HepG2 (cell line): Measurements from ENCODE around the gene PPP2R5C. TPM values are rescaled to one million over a fixed set of nuclear protein-coding genes. Genes with fewer than 3 reads are reported as not detected.

Experiments used
- ATAC-seq: fragments of 200-7000 bp; cut with Tn5 transposase; 3 replicates; pipeline ENCODE4 v1.9.1; 2020; ENCODE audit warnings: mild to moderate bottlenecking, moderate library complexity
- BruUV-seq: library from RNA; stranded (reverse); fragments of 400-500 nt; replicated peaks from 2 replicates; lab custom pipeline; 2021; lab: Mats Ljungman, UMichigan
- CTCF ChIA-PET: fragments of 300-600 bp; formaldehyde crosslinking; extraction: SDS; loops from one replicate; lab custom pipeline; 2021; ENCODE audit warnings: low total read pairs, inconsistent platforms, low intra/inter-chr PET ratio; lab: Yijun Ruan, JAX
- POLR2A ChIA-PET: fragments of 350-600 bp; sonication (Branson Sonifier 250); formaldehyde crosslinking; loops from one replicate; lab custom pipeline; 2020; ENCODE audit warnings: antibody characterized with exemption, inconsistent platforms; lab: Yijun Ruan, JAX
- DNase-seq: peaks from one replicate; pipeline ENCODE4 v3.0.0-alpha.2; 2015; ENCODE audit warnings: low spot score
- FAIRE-seq: peaks from 3 replicates; lab custom pipeline; 2011; peaks lifted over from hg19 to GRCh38; lab: Jason Lieb, UNC
- H2AFZ ChIP-seq: one replicate; pipeline ENCODE4 v1.6.1; 2011; ENCODE audit warnings: low read length, inconsistent platforms
- H3K27ac ChIP-seq: fragments of 300-600 bp; 3 replicates; pipeline ENCODE4 v1.8.0; 2011; ENCODE audit warnings: mixed run types, mild to moderate bottlenecking, mixed read lengths, low read length, inconsistent platforms; ENCODE audit not compliant: insufficient read depth; ENCODE audit errors: extremely low read length
- H3K27me3 ChIP-seq, 2 experiments: fragments of 200-600 bp in 1 of 2; 2 replicates in 1 of 2; 3 replicates in 1 of 2; pipeline versions ENCODE4 v1.6.0 to v1.8.0; 2011; ENCODE audit warnings: low read length in 2 of 2, mild to moderate bottlenecking in 2 of 2, moderate library complexity in 2 of 2, inconsistent platforms in 1 of 2; ENCODE audit not compliant: insufficient read depth in 2 of 2, control insufficient read depth in 1 of 2
- H3K36me3 ChIP-seq, 2 experiments: fragments of 200-600 bp in 1 of 2; replicated peaks in 1 of 2; 2 replicates in 1 of 2; 3 replicates in 1 of 2; pipeline versions ENCODE4 v1.5.1 to v1.8.0; 2011; ENCODE audit warnings: low read length in 2 of 2, inconsistent platforms in 1 of 2; ENCODE audit not compliant: insufficient read depth in 2 of 2, control insufficient read depth in 1 of 2
- H3K4me1 ChIP-seq: 2 replicates; pipeline ENCODE4 v1.5.1; 2012; ENCODE audit warnings: low read length, inconsistent platforms; ENCODE audit not compliant: insufficient read depth
- H3K4me2 ChIP-seq: 2 replicates; pipeline ENCODE4 v1.6.0; 2011; ENCODE audit warnings: low read depth, low read length, inconsistent platforms
- H3K4me3 ChIP-seq, 3 experiments: fragments of 200-600 bp in 1 of 3; sonication (generic), shearing (Covaris generic) in 1 of 3; replicated peaks in 1 of 3; 2 replicates each; pipeline ENCODE4 v1.5.1; 2011 to 2016; ENCODE audit warnings: low read length in 3 of 3, inconsistent platforms in 2 of 3, low read depth in 2 of 3, mild to moderate bottlenecking in 2 of 3, control low read depth in 1 of 3, mixed read lengths in 1 of 3; ENCODE audit not compliant: insufficient read depth in 1 of 3
- H3K79me2 ChIP-seq: one replicate; pipeline ENCODE4 v1.6.1; 2011; ENCODE audit warnings: low read length, inconsistent platforms; ENCODE audit not compliant: insufficient read depth
- H3K9ac ChIP-seq: 2 replicates; pipeline ENCODE4 v1.6.0; 2011; ENCODE audit warnings: mild to moderate bottlenecking, low read depth, low read length, inconsistent platforms; ENCODE audit not compliant: insufficient read depth
- H3K9me3 ChIP-seq: 2 replicates; pipeline ENCODE4 v1.5.1; 2012; ENCODE audit warnings: mild to moderate bottlenecking, low read length
- H4K20me1 ChIP-seq: 2 replicates; pipeline ENCODE4 v1.6.0; 2011; ENCODE audit warnings: inconsistent platforms, mild to moderate bottlenecking, low read length, moderate library complexity; ENCODE audit not compliant: insufficient read depth
- AGO2 ChIP-seq: fragments of 200-400 bp; formaldehyde crosslinking; optimal IDR thresholded peaks from 2 replicates; pipeline ENCODE3; 2017; ENCODE audit warnings: mild to moderate bottlenecking, low read depth, low read length, moderate library complexity
- ATF3 ChIP-seq: sonication (generic); formaldehyde crosslinking; IDR thresholded peaks from 2 replicates; pipeline ENCODE4 v1.4.0; 2020; ENCODE audit warnings: missing genetic modification reagents
- IKZF5 ChIP-seq: IDR thresholded peaks from 2 replicates; pipeline ENCODE4 v1.6.1; 2018; ENCODE audit warnings: missing genetic modification reagents, mild to moderate bottlenecking, missing compliant biosample characterization
- KLF13 ChIP-seq: sonication (generic); formaldehyde crosslinking; IDR thresholded peaks from 2 replicates; pipeline ENCODE4 v1.4.0; 2020; ENCODE audit warnings: mild to moderate bottlenecking, missing genetic modification reagents
- MAFG ChIP-seq: sonication (generic); formaldehyde crosslinking; IDR thresholded peaks from 2 replicates; pipeline ENCODE4 v1.5.1; 2020; ENCODE audit warnings: mild to moderate bottlenecking, missing genetic modification reagents
- MEF2D ChIP-seq: sonication (generic); formaldehyde crosslinking; IDR thresholded peaks from 2 replicates; pipeline ENCODE4 v1.5.1; 2020; ENCODE audit warnings: mild to moderate bottlenecking, missing genetic modification reagents
- TMF1 ChIP-seq: sonication (generic); formaldehyde crosslinking; IDR thresholded peaks from 2 replicates; pipeline ENCODE4 v1.8.1; 2022; ENCODE audit warnings: low read depth, missing genetic modification reagents
- ZFX ChIP-seq: sonication (generic); formaldehyde crosslinking; IDR thresholded peaks from 2 replicates; pipeline ENCODE4 v1.4.0; 2020; ENCODE audit warnings: mild to moderate bottlenecking, low read depth, missing genetic modification reagents, moderate library complexity
- ZIK1 ChIP-seq: sonication (generic); formaldehyde crosslinking; IDR thresholded peaks from 2 replicates; pipeline ENCODE4 v1.5.0; 2020; ENCODE audit warnings: mild to moderate bottlenecking, low read depth, missing genetic modification reagents, borderline replicate concordance
- ZNF788 ChIP-seq: sonication (generic); formaldehyde crosslinking; IDR thresholded peaks from 2 replicates; pipeline ENCODE4 v1.5.0; 2020; ENCODE audit warnings: mild to moderate bottlenecking, missing genetic modification reagents, borderline replicate concordance
- WGBS: methylation state at CpG from one replicate; pipeline ENCODE4 v1.1.6; 2017; ENCODE audit warnings: low lambda C conversion rate; 5-methylcytosine and 5-hydroxymethylcytosine counted together
- in situ Hi-C: cut with HindIII; loops from 2 replicates; pipeline ENCODE4 v1.10.0; 2017; ENCODE audit warnings: low pct_unique_long_range_greater_than_20kb; ENCODE audit not compliant: extremely low pct_ligation_motif_present
- intact Hi-C: fragments of 100-400 bp; cut with micrococcal nuclease; formaldehyde crosslinking; loops from one replicate; pipeline ENCODE4 v1.10.0; 2022; ENCODE audit not compliant: unreplicated experiment
- polyA plus RNA-seq, 8 experiments: library from polyadenylated mRNA; depleted of rRNA in 3 of 8; stranded (reverse) in 7 of 8; unstranded in 1 of 8; fragments of >200 nt; fragmentation: Illumina TruSeq in 4 of 8; extraction: Trizol in 4 of 8; gene quantifications; 2 replicates each; pipeline versions ENCODE4 v1.2.1 to v1.2.3, GENCODE V29; 2011 to 2016; ENCODE audit warnings: low read depth in 4 of 8, missing spikeins in 1 of 8, mixed read lengths in 1 of 8; ENCODE audit not compliant: insufficient read depth in 1 of 8
- total RNA-seq, 5 experiments: library from RNA; depleted of rRNA; stranded (reverse); fragments of >200 nt; fragmentation: Illumina TruSeq; extraction: Trizol; gene quantifications; 2 replicates each; pipeline ENCODE4 v1.2.3, GENCODE V29; 2016; ENCODE audit warnings: low read depth in 1 of 5
- TF ChIP-seq, protein P1 (sequence below): sonication (generic); formaldehyde crosslinking; IDR thresholded peaks from 2 replicates; pipeline ENCODE4 v1.5.0; 2020; ENCODE audit warnings: mild to moderate bottlenecking, missing genetic modification reagents
- TF ChIP-seq, protein P2 (sequence below): sonication (generic); formaldehyde crosslinking; IDR thresholded peaks from 2 replicates; pipeline ENCODE4 v1.4.0; 2020; ENCODE audit warnings: missing genetic modification reagents, borderline replicate concordance

The PPP2R5C gene
- total and polyA plus RNA-seq, 2 of the 13 experiments (the other 11 are each of a cell fraction or from before 2014, with no cell fraction given): 74.3 to 78.5 TPM

DNA sequence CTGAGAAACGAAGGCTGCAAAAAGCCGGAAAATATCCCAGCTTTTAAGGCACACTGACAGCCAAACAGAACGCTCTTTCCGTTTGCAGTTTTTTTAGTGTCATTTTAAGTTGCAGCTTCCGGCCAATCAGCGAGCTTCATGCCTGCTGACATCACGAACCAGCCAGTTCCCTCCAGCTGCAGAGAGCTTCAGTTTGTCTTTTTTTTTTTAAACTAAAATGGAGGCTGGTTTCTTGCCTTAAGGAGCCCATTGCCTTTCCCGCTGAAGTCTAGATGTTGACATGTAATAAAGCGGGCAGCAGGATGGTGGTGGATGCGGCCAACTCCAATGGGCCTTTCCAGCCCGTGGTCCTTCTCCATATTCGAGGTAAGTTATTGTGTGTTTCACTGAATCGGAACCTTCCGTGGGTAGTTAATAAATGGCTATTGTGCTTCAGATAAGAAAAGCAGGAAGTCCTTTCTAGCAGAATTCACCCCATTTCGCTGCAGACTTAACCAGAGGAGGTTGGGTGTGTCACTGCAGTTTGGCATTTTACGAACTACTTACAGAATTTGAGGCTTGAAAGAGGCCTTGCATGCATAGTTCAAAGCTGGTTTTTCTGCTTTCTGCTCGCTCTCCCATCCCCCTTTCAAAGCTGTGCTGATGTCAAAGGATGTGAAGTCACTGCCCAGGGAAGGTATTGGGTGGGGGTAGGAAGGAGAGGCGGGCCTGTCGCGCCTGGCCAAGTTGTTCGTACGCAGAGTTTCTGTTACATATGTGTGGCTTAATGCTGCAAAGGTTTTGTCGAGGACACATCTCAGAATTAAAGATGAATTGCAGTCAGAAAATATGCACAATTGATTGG is 48.4 kb downstream of the PPP2R5C start (continued):
- TF ChIP-seq, protein P1, sequence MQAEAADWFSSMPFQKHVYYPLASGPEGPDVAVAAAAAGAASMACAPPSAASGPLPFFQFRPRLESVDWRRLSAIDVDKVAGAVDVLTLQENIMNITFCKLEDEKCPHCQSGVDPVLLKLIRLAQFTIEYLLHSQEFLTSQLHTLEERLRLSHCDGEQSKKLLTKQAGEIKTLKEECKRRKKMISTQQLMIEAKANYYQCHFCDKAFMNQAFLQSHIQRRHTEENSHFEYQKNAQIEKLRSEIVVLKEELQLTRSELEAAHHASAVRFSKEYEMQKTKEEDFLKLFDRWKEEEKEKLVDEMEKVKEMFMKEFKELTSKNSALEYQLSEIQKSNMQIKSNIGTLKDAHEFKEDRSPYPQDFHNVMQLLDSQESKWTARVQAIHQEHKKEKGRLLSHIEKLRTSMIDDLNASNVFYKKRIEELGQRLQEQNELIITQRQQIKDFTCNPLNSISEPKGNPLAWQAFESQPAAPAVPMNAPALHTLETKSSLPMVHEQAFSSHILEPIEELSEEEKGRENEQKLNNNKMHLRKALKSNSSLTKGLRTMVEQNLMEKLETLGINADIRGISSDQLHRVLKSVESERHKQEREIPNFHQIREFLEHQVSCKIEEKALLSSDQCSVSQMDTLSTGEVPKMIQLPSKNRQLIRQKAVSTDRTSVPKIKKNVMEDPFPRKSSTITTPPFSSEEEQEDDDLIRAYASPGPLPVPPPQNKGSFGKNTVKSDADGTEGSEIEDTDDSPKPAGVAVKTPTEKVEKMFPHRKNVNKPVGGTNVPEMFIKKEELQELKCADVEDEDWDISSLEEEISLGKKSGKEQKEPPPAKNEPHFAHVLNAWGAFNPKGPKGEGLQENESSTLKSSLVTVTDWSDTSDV (CRISPR knock-in tag): no peak
- TF ChIP-seq ZNF788 (CRISPR knock-in tag) (peak; percentile 82; the same call in 1 of the 2 replicates), MAFG (CRISPR knock-in tag) (no peak), TMF1 (CRISPR knock-in tag) (no peak), ZFX (CRISPR knock-in tag) (peak; percentile 76), ATF3 (CRISPR knock-in tag) (peak; percentile 70)

- Histone ChIP-seq H3K9ac (peak overlapping the region; percentile 92), H3K27me3 (no peaks in the 10 kb centered on the region), H3K79me2 (peaks cover 56% of the 10 kb centered on the region), H3K4me2 (peak overlapping the region; percentile 85), H2AFZ (no peak overlapping the region), H4K20me1 (no peaks in the 10 kb centered on the region), H3K36me3 (peaks cover 3 to 23% of the 10 kb centered on the region in 2 experiments; a peak in 4 of 5 replicates), H3K9me3 (no peaks in the 10 kb centered on the region), H3K27ac (peak overlapping the region; percentile 99), H3K4me1 (peaks cover 52% of the 10 kb centered on the region), H3K4me3 (peak overlapping the region; percentile 73 to 84 (median 77); a peak in 5 of 6 replicates)
- CTCF ChIA-PET: no interaction called here
- POLR2A ChIA-PET: no interaction called here
- DNase-seq (no peak), FAIRE-seq (peak; percentile 46), ATAC-seq (no peak)
- intact Hi-C loops: no loop called here
- in situ Hi-C loops: no loop called here
- 74% methylated on average over 5 of the region's 5 CpGs for WGBS
- BruUV-seq: no TSS peak
- TF ChIP-seq KLF13 (CRISPR knock-in tag) (no peak), IKZF5 (CRISPR knock-in tag) (no peak), MEF2D (CRISPR knock-in tag) (no peak), AGO2 (no peak), ZIK1 (CRISPR knock-in tag) (no peak)
- TF ChIP-seq, protein P2, sequence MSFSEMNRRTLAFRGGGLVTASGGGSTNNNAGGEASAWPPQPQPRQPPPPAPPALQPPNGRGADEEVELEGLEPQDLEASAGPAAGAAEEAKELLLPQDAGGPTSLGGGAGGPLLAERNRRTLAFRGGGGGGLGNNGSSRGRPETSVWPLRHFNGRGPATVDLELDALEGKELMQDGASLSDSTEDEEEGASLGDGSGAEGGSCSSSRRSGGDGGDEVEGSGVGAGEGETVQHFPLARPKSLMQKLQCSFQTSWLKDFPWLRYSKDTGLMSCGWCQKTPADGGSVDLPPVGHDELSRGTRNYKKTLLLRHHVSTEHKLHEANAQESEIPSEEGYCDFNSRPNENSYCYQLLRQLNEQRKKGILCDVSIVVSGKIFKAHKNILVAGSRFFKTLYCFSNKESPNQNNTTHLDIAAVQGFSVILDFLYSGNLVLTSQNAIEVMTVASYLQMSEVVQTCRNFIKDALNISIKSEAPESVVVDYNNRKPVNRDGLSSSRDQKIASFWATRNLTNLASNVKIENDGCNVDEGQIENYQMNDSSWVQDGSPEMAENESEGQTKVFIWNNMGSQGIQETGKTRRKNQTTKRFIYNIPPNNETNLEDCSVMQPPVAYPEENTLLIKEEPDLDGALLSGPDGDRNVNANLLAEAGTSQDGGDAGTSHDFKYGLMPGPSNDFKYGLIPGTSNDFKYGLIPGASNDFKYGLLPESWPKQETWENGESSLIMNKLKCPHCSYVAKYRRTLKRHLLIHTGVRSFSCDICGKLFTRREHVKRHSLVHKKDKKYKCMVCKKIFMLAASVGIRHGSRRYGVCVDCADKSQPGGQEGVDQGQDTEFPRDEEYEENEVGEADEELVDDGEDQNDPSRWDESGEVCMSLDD (CRISPR knock-in tag): no peak
Observed at GRCh38 chr14:101810897-101811621, 49.5 kb downstream of the PPP2R5C start.
